GM12801 (cell line): Measurements from ENCODE around the gene DENND1A.

ENCODE experiments used
- TF ChIP-seq, protein P1 (sequence below): IDR thresholded peaks from one replicate; pipeline ENCODE4 v1.5.1; 2011; ENCODE audit warnings: control low read depth; ENCODE audit not compliant: insufficient read length; ENCODE audit errors: extremely low read depth

DENND1A gene

DNA sequence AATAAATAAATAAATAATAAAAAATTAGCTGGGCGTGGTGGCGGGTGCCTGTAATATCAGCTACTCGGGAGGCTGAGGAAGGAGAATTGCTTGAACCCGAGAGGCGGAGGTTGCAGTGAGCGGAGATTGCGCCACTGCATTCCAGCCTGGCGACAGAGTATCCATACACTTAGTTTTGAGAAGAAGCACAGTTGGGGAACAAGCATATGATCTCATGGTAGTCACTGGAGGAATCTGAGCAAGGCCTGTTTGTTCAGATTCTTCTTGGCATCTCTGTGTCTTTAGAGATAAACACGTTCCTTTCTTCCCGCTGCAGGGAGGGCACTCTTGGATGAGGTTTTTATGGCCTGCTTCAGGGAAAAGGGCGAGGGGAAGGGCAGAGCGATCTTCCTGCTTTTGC lies 15.6 kb upstream of the DENND1A start:
- TF ChIP-seq, protein P1, sequence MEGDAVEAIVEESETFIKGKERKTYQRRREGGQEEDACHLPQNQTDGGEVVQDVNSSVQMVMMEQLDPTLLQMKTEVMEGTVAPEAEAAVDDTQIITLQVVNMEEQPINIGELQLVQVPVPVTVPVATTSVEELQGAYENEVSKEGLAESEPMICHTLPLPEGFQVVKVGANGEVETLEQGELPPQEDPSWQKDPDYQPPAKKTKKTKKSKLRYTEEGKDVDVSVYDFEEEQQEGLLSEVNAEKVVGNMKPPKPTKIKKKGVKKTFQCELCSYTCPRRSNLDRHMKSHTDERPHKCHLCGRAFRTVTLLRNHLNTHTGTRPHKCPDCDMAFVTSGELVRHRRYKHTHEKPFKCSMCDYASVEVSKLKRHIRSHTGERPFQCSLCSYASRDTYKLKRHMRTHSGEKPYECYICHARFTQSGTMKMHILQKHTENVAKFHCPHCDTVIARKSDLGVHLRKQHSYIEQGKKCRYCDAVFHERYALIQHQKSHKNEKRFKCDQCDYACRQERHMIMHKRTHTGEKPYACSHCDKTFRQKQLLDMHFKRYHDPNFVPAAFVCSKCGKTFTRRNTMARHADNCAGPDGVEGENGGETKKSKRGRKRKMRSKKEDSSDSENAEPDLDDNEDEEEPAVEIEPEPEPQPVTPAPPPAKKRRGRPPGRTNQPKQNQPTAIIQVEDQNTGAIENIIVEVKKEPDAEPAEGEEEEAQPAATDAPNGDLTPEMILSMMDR = no peak

DNA sequence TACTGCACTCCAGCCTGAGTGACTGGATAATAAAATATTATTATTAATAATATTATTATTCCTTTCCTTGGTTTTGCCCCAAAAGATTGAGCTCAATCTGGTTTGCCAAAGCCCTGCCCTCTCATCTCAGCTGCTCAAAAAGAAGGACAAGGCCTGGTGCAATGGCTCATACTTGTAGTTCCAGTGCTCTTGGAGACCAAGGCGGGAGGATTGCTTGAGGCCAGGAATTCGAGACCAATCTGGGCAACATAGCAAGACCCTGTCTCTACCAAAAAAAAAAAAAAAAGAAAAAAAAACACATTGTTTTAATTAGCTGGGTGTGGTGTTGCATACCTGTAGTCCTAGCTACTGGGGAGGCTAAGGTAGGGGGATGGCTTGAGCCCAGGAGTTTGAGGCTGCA lies 13.7 kb upstream of the DENND1A start:
- TF ChIP-seq, protein P1 = no peak

DNA sequence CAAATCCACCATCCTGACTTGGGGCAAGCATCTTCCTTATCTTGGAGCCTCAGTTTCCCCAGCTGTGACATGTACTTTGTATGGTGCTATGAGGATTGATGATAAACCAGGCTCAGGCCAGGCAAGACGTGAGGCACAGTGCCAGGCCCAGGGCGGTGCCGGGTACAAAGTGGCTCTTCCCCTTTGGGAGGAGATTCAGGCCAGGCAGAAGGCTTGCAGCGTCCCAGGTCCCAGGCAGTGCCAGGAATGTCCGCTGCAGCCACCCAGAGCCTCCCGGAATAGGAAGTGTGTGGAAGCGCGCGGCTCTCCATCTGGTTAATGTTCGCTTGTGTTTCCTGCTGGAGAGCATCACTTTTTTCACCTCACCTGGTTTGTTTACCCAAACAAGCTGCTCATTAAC lies 12.6 kb upstream of the DENND1A start:
- TF ChIP-seq, protein P1 = no peak

DNA sequence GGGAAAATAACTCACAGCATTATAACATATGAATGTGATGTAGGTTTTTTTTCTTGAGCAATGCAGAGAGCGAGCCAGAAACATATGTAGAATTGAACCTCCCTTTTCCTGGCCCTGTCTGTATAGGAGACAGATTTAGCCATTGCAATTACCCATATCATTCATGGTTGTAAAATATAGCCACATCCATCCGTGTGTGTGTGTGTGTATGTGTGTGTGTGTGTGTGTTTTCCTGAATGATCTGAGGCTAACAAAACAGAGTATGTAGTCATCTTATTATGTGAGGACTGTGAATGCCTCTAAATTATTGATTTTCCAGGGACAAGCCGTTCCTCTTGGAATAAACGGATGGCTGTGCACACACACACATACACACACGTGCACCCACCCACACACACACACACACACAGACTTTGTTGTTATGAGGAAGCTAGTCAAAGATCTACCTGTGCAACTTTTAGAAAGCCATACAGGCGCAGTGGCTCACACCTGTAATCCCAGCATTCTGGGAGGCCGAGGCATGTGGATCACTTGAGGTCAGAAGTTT lies 11.7 kb upstream of the DENND1A start:
- TF ChIP-seq, protein P1 = no peak

DNA sequence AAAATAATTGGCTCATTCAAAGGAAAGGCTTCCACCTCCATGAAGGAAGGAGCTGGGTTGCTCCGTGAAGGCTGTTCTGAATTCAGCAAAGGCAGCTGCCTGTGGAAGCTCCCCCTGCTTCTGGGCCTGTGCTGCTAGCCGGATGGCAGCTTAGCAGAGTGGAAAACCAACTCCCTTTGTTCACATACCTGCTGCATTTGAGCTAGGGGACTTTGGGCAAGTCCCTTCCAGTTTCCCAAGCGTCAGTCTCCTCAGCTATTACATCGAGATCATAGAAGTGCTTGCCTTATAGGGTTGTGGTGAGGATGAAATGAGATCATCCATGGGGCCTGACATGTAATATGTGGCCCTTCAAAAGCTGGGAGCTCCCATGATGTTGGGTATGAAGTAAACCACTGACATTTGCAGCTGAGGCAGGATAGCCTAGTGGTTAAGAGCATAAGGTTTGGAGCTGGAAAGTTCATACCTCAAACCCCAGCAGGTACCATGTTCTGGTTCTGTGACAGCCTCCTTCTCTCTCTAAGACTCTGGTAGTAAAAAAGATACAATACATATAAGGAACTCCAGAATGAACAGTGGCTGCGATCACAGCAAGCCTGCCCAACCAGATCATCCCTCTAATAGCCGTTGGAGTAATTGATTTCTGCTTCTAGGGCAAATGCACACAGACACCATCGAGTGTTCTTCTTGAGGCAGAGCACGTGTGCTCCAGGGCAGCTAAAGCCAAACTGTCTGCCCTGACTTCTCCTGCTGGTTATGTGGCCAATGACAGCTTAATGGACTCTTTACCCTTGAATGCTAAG lies 11.0 kb upstream of the DENND1A start:
- TF ChIP-seq, protein P1 = no peak

DNA sequence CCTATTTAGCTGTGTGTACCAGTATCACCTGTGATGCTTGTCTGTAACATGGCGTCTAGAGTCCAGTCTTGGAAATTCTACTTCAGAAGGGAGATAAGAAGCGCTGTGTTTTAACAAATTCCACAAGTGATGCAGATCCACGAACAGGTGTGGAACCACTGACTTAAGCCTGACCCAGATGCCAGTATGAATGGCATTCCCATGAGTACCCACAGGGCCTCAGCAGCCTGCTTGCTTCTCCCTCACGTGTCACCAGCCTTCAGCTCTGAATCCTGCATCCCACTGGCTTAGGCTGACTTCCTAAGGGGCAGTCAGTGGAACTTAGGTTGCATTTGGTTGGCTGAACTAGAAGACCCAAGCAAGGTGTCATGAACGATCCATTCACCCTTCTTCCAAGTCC lies 8.5 kb upstream of the DENND1A start:
- TF ChIP-seq, protein P1 = no peak

DNA sequence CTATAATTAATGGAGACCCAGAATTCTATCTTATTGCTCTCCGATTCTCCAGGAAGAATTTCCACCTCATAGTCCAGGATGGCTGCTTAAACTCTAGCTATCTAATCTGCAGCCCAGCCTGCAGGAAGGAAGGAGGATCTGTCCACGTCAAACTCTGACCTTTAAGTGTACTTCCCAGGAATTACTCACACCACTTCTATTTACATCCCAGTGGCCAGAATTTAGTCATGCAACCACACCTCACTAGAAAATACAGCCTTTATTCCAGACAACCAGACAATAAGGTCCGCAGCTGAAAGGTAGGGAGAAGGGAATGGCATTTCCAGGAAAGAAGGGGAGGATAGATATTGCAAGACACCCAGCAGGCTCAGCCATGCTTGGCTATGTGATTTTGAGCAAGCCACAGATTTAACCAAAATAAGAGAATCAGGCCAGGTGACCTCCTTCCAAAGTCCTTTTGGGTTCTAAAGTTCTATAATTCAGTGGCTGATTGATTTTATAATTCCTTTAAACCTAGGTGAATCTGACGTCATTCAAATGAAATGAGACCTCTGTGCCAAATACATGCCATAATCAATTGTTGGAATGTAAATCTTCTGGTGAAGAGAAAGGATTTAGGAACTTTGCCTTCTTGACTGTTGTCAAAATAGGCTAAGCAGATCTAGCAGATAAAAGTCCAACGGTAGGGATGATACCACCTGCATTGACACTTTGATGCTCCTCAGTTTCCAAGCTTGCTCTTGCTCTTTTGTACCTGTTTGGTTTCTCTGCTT lies 3.7 kb upstream of the DENND1A start:
- TF ChIP-seq, protein P1 = no peak
